Measurements from ENCODE around the gene GALNT14.

GALNT14 gene

GRCh38 chr2:31083234-31083993 is 54.8 kb downstream of the GALNT14 start:
- DNase-seq, result no peak

DNA sequence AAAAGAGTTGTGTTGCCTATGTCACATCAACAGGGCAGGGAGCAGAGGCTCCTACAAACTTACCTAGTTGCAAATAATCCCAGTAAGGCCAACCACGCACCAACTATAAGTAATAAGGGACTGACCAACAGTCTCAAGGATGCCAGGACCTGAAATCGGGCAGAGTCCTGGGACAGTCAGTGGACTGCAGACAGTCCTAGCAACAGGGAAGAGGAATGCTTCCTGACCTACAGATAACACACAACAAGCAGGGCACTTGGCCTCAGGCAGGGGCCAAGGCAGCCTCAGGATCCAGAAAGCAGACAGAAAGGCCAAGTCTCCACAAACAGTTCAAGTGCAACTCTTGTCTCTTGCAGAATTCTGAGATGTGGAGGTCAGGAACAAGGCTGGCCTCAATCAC is 56.2 kb downstream of the GALNT14 start:
- no peak for DNase-seq

GRCh38 chr2:31081492-31081891 is 56.7 kb downstream of the GALNT14 start:
- no peak for DNase-seq

DNA sequence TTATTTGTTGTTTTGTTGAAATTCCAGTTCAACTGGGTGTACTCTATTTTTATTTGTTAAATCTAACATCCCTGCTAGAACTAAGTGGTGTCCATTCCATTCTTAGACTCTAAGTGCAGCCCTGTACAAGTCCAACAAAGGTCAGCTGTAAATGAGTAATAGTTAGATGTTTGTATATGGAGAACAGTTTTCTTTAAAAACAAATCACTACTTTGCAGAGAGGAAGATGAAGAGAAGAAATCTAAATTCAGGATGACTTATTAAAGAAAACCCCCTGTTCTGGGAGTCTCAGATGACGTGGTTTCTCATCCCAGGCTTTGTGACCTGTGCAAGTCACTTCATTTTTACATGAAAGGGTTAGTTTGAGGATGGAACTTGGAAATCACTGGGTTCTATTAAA is 57.9 kb downstream of the GALNT14 start:
- no peak for DNase-seq

DNA sequence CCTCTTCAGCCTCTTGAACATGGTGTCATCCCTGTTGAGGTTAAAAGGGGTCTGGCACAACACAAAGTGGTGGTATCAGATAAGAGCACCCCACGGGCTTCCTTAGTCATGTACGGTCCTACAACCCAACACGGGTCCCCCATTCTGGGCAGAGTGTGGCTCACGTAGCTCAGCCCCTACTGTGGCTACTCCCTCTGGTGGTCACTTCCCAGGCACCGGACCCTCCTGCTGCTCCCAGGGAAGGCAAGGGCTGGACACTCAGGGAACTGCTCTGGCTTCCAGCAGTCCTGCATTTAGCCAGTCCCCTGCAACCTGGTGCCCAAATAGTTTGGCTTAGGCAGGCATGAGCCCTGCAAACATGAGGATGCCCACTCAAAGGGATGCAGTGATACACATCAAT is 58.6 kb downstream of the GALNT14 start:
- DNase-seq, result no peak

GRCh38 chr2:31078579-31079105 is 59.6 kb downstream of the GALNT14 start:
- DNase-seq, result no peak

DNA sequence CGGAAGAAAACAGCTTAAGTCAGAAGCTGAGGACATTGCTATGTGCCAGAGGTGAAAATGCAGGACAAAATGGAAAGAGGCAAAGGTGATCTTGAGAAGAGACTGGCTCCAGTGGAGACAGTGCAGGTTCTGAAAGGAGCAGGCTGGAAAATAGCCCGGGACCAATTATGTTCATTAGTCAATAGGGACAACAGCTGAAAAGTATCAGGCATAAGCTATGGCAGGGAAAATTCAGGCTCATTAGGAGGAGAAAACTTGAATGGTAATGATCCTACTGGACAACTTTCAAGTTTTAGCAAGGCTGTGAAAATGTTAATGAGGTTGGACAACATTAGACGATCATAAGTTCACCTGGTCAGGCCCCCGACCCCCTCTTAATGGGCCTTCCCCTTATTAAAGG is 60.2 kb downstream of the GALNT14 start:
- no peak for DNase-seq

GRCh38 chr2:31075941-31076590 is 62.2 kb downstream of the GALNT14 start:
- no peak for DNase-seq

DNA sequence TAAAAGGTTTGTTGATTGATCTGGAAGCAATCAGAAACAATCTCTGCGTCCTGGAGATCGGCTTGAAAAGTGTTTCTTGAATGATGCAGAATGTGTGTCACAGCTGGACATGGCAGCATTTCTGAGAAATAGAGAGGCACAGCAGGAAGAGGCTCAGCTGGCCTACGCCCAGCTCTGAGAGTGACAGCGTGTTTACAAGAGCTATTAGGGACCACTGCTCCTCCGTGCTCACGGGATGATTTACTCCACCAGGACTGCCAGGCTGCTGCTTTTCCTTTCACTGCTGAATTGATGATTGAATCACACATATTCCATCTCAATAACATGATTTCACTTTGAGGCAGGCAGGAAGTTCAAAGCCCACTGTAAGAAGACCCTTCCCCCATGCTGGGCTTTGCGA is 62.8 kb downstream of the GALNT14 start:
- DNase-seq, result no peak

DNA sequence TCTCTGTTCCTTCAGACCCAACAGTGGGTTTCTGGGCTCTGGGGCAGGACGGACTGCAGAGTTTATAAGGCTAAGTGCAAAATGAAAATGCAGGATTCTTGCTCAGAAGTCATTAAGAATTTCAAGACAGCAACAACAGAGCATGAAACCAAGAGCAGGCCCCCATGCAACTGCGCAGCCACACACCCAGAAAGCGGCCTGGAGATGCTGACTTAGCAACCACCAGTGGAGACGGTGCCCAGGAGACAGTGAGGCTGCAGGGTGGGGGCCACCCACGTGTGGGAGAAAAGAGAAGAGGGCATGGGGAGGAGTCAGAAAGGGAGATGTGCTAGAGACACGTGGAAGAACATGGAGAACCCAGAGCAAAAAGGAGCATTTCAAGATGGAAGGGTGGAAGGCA is 66.5 kb downstream of the GALNT14 start:
- no peak for DNase-seq

DNA sequence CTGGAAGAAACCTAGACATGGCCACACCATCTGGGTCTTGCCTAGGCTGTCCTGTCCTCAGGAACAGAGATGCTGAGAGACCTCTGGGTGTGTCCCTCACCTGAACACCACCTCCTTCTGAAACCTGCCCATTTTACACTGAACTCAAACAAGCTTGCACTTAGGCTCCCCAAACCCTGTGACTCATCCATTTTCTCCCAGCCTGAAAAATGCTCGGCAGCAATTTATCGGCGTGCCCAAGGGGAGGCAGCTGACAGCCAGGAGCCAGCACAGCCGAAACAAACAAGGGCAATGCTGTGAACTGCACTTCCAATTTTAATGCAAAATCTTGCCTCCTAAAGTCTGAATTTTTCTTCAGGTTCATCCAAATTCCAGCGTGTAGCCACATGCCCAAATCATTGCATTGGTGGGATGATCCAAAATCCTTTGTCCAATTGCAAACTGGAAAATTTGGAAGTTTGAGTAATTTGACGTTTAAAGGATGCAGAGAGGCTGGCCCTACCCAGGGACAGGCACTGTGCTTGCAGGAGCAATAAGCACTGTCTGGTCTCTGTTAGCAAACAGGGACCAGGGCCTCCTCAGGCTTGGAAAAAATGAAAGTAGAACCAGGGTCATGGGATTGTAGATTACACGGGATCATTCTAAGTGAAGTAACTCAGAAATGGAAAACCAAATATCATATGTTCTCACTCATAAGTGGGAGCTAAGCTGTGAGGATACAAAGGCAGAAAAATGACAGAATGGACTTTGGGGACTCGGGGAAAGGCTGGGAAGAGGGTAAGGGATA is 67.7 kb downstream of the GALNT14 start:
- DNase-seq, result no peak

DNA sequence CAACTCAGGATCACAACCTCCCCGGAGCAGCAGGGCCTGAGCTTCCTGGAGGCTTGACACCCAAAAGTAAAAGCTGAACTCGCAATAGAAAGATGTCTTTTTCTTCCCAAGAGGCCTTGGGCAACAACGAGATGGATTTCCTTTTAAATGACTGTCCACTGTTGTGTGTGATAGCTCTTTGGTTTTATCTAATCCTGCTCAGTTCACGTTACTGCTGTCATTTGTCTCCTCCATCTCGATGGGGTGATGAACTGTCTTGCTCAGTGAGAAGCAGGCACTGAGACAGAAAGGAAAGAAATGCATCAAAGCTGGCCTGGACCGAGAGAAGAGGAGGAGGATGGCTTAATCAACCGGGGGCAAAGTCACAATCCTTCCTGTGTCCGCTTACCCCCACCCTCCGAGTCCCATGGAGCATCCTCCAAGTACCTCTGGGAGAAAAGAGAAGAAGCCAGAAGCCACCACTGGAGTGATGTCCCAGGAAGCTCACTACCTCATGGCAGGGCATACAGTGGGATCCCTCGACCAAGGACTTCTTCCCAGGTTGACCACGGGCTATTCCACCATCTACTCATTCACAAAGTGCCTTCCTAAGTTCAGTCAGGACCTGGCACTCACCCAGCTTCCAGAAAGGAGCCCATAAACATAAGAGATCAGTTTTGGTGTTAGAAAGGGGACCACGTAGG is 68.5 kb downstream of the GALNT14 start:
- no peak for DNase-seq

- DNase-seq, result no peak
Observed at GRCh38 chr2:31067259-31067658, 71.0 kb downstream of the GALNT14 start.

GRCh38 chr2:31066551-31066950 is 71.7 kb downstream of the GALNT14 start:
- DNase-seq, result no peak

GRCh38 chr2:31066086-31066485 is 72.2 kb downstream of the GALNT14 start:
- no peak for DNase-seq

DNA sequence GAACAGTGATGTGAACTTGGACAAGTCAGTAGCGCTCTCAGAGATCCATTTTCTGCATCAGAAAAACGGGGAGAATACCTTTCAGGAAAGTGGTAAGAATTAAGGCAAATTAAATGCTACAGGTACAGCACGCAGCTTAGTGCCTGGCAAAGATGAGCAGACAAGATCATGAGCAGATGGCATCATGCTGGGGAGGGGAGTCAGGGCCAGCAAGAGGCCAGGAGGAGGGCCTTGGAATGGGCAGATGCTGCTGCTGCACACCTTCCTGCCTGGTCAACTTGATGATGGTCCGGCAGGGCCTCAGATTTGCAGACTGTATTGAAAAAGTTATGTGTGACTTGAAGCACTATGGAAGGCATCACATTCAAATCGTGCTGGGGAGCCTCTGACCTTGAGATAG is 72.9 kb downstream of the GALNT14 start:
- DNase-seq, result no peak

GRCh38 chr2:31060397-31060796 is 77.8 kb downstream of the GALNT14 start:
- no peak for DNase-seq

DNA sequence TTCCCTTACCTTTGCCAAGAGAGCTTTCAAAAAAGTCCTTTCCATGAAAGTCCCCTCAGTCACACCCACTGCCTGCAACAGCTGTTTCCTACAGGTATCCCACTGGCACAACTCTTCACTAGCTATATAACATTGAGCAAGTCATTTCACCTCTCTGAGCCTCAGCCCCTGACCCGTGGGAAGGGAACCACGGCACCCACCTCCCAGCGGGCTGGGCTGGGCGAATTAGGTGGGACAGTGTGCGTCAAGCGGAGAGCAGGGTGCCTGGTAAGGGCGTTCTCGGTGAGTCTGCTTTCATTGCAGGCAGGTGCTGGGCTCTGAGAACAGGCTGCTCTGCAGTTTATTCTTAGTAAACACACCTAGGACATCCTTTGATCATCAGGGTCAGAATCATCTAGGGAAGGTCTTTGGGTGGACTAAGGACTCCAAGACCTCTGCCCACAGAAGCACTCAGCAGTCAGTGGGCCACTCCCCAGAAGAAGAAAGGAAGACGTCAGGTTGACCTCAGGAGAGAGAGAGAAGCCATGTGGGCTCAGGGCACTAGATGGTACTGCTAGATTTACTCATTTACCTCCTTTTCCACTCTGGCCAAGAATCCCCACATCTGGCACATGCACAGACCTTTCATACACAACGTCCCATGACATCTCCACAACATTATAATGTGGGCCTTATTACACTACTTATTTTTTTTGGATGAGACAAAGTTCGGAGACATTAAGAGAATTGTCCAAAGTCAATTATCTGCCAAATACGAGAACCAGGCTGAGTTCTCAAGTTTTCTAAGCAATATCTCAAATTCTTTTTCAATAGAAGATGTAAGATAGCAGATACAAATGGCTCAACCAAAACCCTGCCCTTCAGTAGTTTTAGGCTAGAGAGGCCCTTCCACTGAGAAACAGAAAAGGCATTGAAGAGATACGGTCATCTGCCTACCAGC is 79.9 kb downstream of the GALNT14 start:
- DNase-seq, result no peak

GRCh38 chr2:31057691-31058090 is 80.5 kb downstream of the GALNT14 start:
- no peak for DNase-seq

- no peak for DNase-seq
Observed at GRCh38 chr2:31055938-31056337, 82.3 kb downstream of the GALNT14 start.

DNA sequence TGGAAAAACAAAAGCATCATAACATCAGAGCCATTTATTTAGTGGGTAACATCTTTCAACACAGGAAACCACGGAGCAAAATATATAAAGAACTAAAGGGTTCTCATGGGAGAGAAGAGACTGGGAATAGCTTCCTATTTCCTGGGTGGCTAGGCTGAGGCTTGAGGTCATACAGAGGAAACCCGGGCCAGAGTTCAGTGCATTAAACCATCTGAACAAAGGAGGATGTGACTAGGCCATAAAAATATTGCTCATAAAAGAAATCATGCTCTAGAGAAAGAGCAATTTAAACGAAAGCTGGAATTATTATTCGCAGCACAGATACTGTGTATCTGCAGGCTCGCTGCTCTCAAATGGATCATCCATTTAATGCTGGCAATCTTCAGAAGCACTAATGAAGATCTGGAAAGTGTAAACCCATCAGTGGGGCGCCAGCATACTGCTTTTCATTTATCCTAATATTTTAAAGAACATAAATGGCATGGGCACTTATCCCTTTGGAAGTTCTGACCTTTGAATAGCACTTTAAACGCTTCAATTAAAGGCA is 83.3 kb downstream of the GALNT14 start:
- DNase-seq, result no peak
